Psoas muscle (tissue), 8 donors: Measurements from ENCODE around the gene ATP10B. TPM values are rescaled to one million over a fixed set of nuclear protein-coding genes. Genes with fewer than 3 reads are reported as not detected.

Source experiments
- ATAC-seq, 4 donors: fragments of 200-7000 bp; cut with Tn5 transposase; one replicate each; pipeline ENCODE4 v1.9.1; 2020; ENCODE audit warnings: moderate library complexity in 3 of 4, mild to moderate bottlenecking in 2 of 4
- DNase-seq, 2 donors: peaks; one replicate each; pipeline ENCODE4 v3.0.0-alpha.2; 2020
- H3K27ac ChIP-seq: fragments of 200-600 bp; one replicate; pipeline ENCODE4 v1.8.0; 2022
- H3K27me3 ChIP-seq, 3 donors: fragments of 200-600 bp in 1 of 3; one replicate each; pipeline versions ENCODE4 v1.6.1 to v1.8.0; 2013 to 2022; ENCODE audit warnings: low read length in 2 of 3, mild to moderate bottlenecking in 2 of 3, moderate library complexity in 1 of 3; ENCODE audit not compliant: insufficient read depth in 3 of 3
- H3K36me3 ChIP-seq, 2 donors: fragments of 200-600 bp in 1 of 2; one replicate each; pipeline versions ENCODE4 v1.6.1 to v1.8.0; 2013 to 2022; ENCODE audit warnings: low read depth in 1 of 2, mild to moderate bottlenecking in 1 of 2, moderate library complexity in 1 of 2; ENCODE audit not compliant: insufficient read depth in 1 of 2
- H3K4me1 ChIP-seq: fragments of 200-600 bp; one replicate; pipeline ENCODE4 v1.8.0; 2022
- H3K4me3 ChIP-seq: fragments of 200-600 bp; one replicate; pipeline ENCODE4 v1.8.0; 2022; ENCODE audit warnings: mild to moderate bottlenecking
- H3K9me3 ChIP-seq: fragments of 200-600 bp; one replicate; pipeline ENCODE4 v1.8.0; 2022
- CTCF ChIP-seq: fragments of 200-600 bp; IDR thresholded peaks from one replicate; pipeline ENCODE4 v1.8.0; 2022; ENCODE audit warnings: antibody characterized with exemption
- WGBS, 3 donors: extraction: QIAGEN DNeasy Blood & Tissue Kit; methylation state at CpG; one replicate each; pipeline versions ENCODE4 v1.1.6 to v1.1.7; 2013; 5-methylcytosine and 5-hydroxymethylcytosine counted together
- intact Hi-C, 2 donors: fragments of 100-400 bp; cut with DNase I; formaldehyde crosslinking; loops; one replicate each; pipeline versions ENCODE4 v1.11.0 to v1.14.2; 2022
- polyA plus RNA-seq, 3 donors: library from polyadenylated mRNA; stranded (reverse); fragments of 200-250 nt; gene quantifications; one replicate each; pipeline ENCODE4 v1.2.3, GENCODE V29; 2013
- total RNA-seq, 4 donors: library from RNA; stranded (reverse); fragmentation: NEBNext Ultra II Directional in 2 of 4; extraction: Animal tissue kit (Norgen Biotek cat#: 25700) in 2 of 4; gene quantifications; one replicate each; pipeline versions ENCODE4 v1.2.1 to v1.2.4, GENCODE V29; 2021 to 2023
- donor health status: healthy with polysubstance abuse.
- donor health status: DM: no; HTN: no; CAD: no; lungs with moderate emphysema.
- donor health status: Bipolar disorder and iron deficiency.
- donor health status: healthy.
- donor health status: DM: yes; HTN: yes; CAD: no.
- donor health status: DM: no; HTN: no; CAD: no.
- donor health status: DM: no; HTN: no; CAD: no.
- donor health status: DM: yes; HTN: yes; CAD: no.

The ATP10B gene
- total and polyA plus RNA-seq, 7 donors, result 0.01 to 0.04 TPM; not detected in 5

- no peak for ATAC-seq
- Histone ChIP-seq H3K4me1 (no peaks in the 10 kb centered on the region), H3K9me3 (no peaks in the 10 kb centered on the region), H3K27ac (no peak overlapping the region), H3K27me3 (peaks cover 0 to 4% (median 0%) of the 10 kb centered on the region in 3 donors), H3K4me3 (no peak overlapping the region), H3K36me3 (no peaks in the 10 kb centered on the region)
- intact Hi-C loops, result no loop called here
- no peak for DNase-seq
- no peak for TF ChIP-seq CTCF
- 87% methylated on average over 9 of the region's 9 CpGs for WGBS, 3 donors
Observed at GRCh38 chr5:160620401-160620800, 231.6 kb downstream of the ATP10B start.

- 40 to 44% (median 41%) methylated on average over 3 of the region's 3 CpGs for WGBS, 3 donors
- ATAC-seq, result no peak
- Histone ChIP-seq H3K27ac (no peak overlapping the region), H3K9me3 (no peaks in the 10 kb centered on the region), H3K4me1 (no peaks in the 10 kb centered on the region), H3K4me3 (no peak overlapping the region), H3K27me3 (peaks cover 0 to 4% (median 0%) of the 10 kb centered on the region in 3 donors), H3K36me3 (no peaks in the 10 kb centered on the region)
- TF ChIP-seq CTCF, result no peak
- no peak for DNase-seq
- intact Hi-C loops, result no loop called here
Observed at GRCh38 chr5:160619381-160619780, 232.6 kb downstream of the ATP10B start.

GRCh38 chr5:160618286-160618685 lies 233.7 kb downstream of the ATP10B start:
- Histone ChIP-seq H3K4me3 (no peak overlapping the region), H3K4me1 (no peaks in the 10 kb centered on the region), H3K36me3 (no peaks in the 10 kb centered on the region), H3K27ac (no peak overlapping the region), H3K27me3 (peaks cover 0 to 4% (median 0%) of the 10 kb centered on the region in 3 donors), H3K9me3 (no peaks in the 10 kb centered on the region)
- WGBS, 3 donors, result 46 to 51% (median 48%) methylated on average over 1 of the region's 1 CpG
- TF ChIP-seq CTCF, result no peak
- ATAC-seq (no peak), DNase-seq (no peak)
- intact Hi-C loops, result no loop called here

GRCh38 chr5:160616712-160617497 lies 235.1 kb downstream of the ATP10B start:
- Histone ChIP-seq H3K27me3 (no peaks in the 10 kb centered on the region), H3K27ac (no peak overlapping the region), H3K4me1 (no peaks in the 10 kb centered on the region), H3K9me3 (no peaks in the 10 kb centered on the region), H3K36me3 (no peaks in the 10 kb centered on the region), H3K4me3 (no peak overlapping the region)
- ATAC-seq (no peak), DNase-seq (no peak)
- TF ChIP-seq CTCF, result no peak
- 80 to 83% (median 81%) methylated on average over 4 of the region's 4 CpGs for WGBS, 3 donors
- intact Hi-C loops, result no loop called here

GRCh38 chr5:160614136-160614535 lies 237.9 kb downstream of the ATP10B start:
- Histone ChIP-seq H3K4me1 (no peaks in the 10 kb centered on the region), H3K27ac (no peak overlapping the region), H3K27me3 (no peaks in the 10 kb centered on the region), H3K4me3 (no peak overlapping the region), H3K9me3 (no peaks in the 10 kb centered on the region), H3K36me3 (no peaks in the 10 kb centered on the region)
- DNase-seq, result no peak
- ATAC-seq, result no peak
- no peak for TF ChIP-seq CTCF
- 68 to 83% (median 75%) methylated on average over 3 of the region's 3 CpGs for WGBS, 3 donors
- intact Hi-C loops, result no loop called here
